HCT116 (cell line): Measurements from ENCODE around the gene CREBL2.

Source experiments
- ATF3 ChIP-seq: IDR thresholded peaks from 2 replicates; pipeline ENCODE4 v1.6.1; 2012
- EGR1 ChIP-seq: IDR thresholded peaks from 2 replicates; pipeline ENCODE4 v1.6.1; 2012; ENCODE audit warnings: low read depth
- EZH2 ChIP-seq: fragments of 200-600 bp; sonication (generic); IDR thresholded peaks from 2 replicates; pipeline ENCODE4 v1.6.1; 2017; ENCODE audit warnings: antibody characterized with exemption, mixed run types
- EZH2phosphoT487 ChIP-seq: fragments of 200-600 bp; IDR thresholded peaks from 2 replicates; pipeline ENCODE4 v1.6.1; 2018; ENCODE audit warnings: antibody characterized with exemption, borderline replicate concordance
- POLR2A ChIP-seq: IDR thresholded peaks from 2 replicates; pipeline ENCODE4 v1.7.0; 2011; ENCODE audit warnings: borderline replicate concordance; ENCODE audit not compliant: insufficient read depth, insufficient read length; ENCODE audit errors: extremely low read depth
- POLR2AphosphoS5 ChIP-seq: IDR thresholded peaks from 2 replicates; pipeline ENCODE4 v1.6.1; 2011; ENCODE audit warnings: mild to moderate bottlenecking, low read depth, low read length, moderate library complexity
- REST ChIP-seq: IDR thresholded peaks from 2 replicates; pipeline ENCODE4 v1.6.1; 2012; ENCODE audit warnings: low read depth
- YY1 ChIP-seq: IDR thresholded peaks from 2 replicates; pipeline ENCODE4 v1.6.1; 2011; ENCODE audit warnings: low read length, low read depth, moderate library complexity, mild to moderate bottlenecking; ENCODE audit not compliant: insufficient replicate concordance; ENCODE audit errors: extremely low read depth
- ZBTB33 ChIP-seq: IDR thresholded peaks from 2 replicates; pipeline ENCODE4 v1.6.1; 2011; ENCODE audit warnings: mild to moderate bottlenecking, low read length, moderate library complexity; ENCODE audit not compliant: insufficient replicate concordance; ENCODE audit errors: extremely low read depth
- ZFX ChIP-seq: fragments of 450-650 bp; IDR thresholded peaks from 2 replicates; pipeline ENCODE4 v1.6.1; 2017
- ZNF274 ChIP-seq: fragments of 200-500 bp; sonication (Bioruptor generic); IDR thresholded peaks from 2 replicates; pipeline ENCODE4 v1.6.1; 2014; ENCODE audit warnings: mild to moderate bottlenecking, low read depth, low read length, inconsistent platforms
- TF ChIP-seq, protein P1 (sequence below), 3 experiments: fragments of 200-600 bp in 1 of 3; sonication (generic) in 1 of 3; IDR thresholded peaks in 2 of 3; conservative IDR thresholded peaks in 1 of 3; 2 replicates each; pipeline ENCODE4 v1.5.1; 2012 to 2017; ENCODE audit warnings: low read depth in 2 of 3, low read length in 2 of 3, antibody characterized with exemption in 1 of 3, borderline replicate concordance in 1 of 3, control low read depth in 1 of 3, mild to moderate bottlenecking in 1 of 3, mixed read lengths in 1 of 3, mixed run types in 1 of 3, moderate library complexity in 1 of 3; ENCODE audit not compliant: insufficient read depth in 1 of 3
- TF ChIP-seq, protein P2 (sequence below): IDR thresholded peaks from 2 replicates; pipeline ENCODE4 v1.6.1; 2012

GRCh38 chr12:12689647-12690300 is 78.1 kb downstream of the CREBL2 start:
- TF ChIP-seq POLR2A (no peak), EZH2phosphoT487 (no peak), EGR1 (no peak), EZH2 (no peak), POLR2AphosphoS5 (no peak), ZFX (no peak), ZNF274 (no peak), ATF3 (no peak), ZBTB33 (no peak), YY1 (no peak), REST (no peak)
- TF ChIP-seq, protein P1, sequence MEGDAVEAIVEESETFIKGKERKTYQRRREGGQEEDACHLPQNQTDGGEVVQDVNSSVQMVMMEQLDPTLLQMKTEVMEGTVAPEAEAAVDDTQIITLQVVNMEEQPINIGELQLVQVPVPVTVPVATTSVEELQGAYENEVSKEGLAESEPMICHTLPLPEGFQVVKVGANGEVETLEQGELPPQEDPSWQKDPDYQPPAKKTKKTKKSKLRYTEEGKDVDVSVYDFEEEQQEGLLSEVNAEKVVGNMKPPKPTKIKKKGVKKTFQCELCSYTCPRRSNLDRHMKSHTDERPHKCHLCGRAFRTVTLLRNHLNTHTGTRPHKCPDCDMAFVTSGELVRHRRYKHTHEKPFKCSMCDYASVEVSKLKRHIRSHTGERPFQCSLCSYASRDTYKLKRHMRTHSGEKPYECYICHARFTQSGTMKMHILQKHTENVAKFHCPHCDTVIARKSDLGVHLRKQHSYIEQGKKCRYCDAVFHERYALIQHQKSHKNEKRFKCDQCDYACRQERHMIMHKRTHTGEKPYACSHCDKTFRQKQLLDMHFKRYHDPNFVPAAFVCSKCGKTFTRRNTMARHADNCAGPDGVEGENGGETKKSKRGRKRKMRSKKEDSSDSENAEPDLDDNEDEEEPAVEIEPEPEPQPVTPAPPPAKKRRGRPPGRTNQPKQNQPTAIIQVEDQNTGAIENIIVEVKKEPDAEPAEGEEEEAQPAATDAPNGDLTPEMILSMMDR (IDR thresholded peaks at IDR 0.05 in 2 of 3, conservative IDR thresholded peaks at IDR 0.05 in 1 of 3; ENCODE audit: borderline replicate concordance in 1 of 3, insufficient read depth in 1 of 3, low read depth in 2 of 3, low read length in 2 of 3) = no peak
- TF ChIP-seq, protein P2, sequence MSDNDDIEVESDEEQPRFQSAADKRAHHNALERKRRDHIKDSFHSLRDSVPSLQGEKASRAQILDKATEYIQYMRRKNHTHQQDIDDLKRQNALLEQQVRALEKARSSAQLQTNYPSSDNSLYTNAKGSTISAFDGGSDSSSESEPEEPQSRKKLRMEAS = no peak
